HepG2 (cell line): ENCODE results near the gene MTRR.

Experiments
- FOXJ3 ChIP-seq: sonication (generic); formaldehyde crosslinking; IDR thresholded peaks from 2 replicates; pipeline ENCODE4 v1.4.0; 2020; ENCODE audit warnings: missing genetic modification reagents, mild to moderate bottlenecking, borderline replicate concordance
- POLR2AphosphoS5 ChIP-seq: IDR thresholded peaks from 2 replicates; pipeline ENCODE4 v1.6.1; 2012; ENCODE audit warnings: low read depth, low read length
- ZC3H13 ChIP-seq: sonication (generic); formaldehyde crosslinking; IDR thresholded peaks from 2 replicates; pipeline ENCODE4 v1.8.1; 2023; ENCODE audit warnings: mild to moderate bottlenecking, missing genetic modification reagents, moderate library complexity

DNA sequence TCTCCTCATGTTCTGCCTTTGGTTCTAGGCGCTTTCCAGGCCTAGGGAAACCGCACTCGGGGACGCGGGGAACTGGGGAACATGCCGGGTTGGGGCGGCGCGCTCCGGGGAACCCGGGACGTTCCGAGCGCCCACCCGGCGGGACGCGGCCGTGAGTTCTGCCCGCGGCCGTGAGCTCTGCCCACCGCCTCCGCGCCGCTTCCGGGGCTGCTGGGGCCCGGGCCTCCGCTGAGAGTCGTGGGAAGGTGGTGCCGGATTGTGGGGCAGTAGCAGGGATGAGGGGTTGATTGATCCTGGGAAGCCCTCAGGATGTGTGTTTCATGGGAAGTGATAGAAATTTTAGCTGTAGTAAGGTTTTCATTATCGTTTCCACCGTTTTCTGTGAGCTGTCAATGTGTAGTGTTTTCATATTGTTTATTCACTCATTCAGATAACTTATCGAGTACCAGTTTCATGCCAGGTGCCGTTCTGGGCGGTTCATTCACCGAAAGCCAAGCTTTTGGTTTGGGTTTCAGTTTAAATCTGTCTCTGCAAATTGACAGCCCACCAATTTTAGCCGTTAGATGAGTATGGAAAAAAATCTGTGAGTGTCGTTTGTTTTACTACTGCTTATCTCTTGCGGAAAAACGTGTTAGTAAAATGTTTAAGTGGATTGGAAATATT lies 657 bp downstream of the MTRR start:
- TF ChIP-seq POLR2AphosphoS5 (no peak), ZC3H13 (CRISPR knock-in tag) (no peak), FOXJ3 (no peak)
